Measurements from ENCODE around the gene RPL7A.
A peak's percentile ranks its signal among the peaks of the same experiment; 100 is the strongest.
"Not testable (repeated sequence)": the region's sequence is repeated elsewhere in the genome, so short reads cannot be mapped to it uniquely, and the experiment has no call there.

Gene RPL7A

DNA sequence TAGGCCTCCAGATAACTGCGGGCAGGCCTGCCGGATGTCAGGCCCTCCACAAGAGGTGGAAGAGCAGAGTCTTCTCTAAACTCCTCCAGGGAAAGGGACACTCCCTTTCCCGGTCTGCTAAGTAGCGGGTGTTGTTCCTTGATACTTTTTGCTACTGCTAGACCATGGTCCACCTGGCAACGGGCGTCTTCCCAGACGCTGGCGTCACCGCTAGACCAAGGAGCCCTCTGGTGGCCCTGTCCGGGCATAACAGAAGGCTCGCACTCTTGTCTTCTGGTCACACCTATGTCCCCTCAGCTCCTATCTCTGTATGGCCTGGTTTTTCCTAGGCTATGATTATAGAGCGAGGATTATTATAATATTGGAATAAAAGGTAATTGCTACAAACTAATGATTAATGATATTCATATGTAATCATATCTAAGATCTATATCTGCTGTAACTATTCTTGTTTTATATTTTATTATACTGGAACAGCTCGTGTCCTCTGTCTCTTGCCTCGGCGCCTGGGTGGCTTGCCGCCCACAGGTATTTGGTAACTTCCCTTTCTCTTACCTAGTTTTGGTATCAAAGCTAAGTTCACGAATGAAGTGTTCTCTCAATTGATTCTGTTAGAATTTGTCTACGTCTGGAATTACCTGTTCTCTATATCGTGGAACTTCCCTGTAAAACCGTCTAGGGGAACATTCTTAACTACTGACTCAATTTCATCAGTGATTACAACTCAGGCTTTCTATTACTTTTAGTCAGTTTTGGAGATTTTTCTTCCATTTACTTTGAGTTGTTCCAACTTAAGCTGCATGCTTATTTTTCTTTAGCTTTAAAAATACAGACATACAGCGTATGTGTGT is 18.5 kb upstream of the RPL7A start:
- H3K4me3 ChIP-seq (ENCODE audit: low read depth, low read length); DNase-seq (ENCODE audit: low read depth); in situ Hi-C loops (cut with HindIII; ENCODE audit: low sequenced_read_pairs): not testable (repeated sequence)
- TF ChIP-seq, protein P1, sequence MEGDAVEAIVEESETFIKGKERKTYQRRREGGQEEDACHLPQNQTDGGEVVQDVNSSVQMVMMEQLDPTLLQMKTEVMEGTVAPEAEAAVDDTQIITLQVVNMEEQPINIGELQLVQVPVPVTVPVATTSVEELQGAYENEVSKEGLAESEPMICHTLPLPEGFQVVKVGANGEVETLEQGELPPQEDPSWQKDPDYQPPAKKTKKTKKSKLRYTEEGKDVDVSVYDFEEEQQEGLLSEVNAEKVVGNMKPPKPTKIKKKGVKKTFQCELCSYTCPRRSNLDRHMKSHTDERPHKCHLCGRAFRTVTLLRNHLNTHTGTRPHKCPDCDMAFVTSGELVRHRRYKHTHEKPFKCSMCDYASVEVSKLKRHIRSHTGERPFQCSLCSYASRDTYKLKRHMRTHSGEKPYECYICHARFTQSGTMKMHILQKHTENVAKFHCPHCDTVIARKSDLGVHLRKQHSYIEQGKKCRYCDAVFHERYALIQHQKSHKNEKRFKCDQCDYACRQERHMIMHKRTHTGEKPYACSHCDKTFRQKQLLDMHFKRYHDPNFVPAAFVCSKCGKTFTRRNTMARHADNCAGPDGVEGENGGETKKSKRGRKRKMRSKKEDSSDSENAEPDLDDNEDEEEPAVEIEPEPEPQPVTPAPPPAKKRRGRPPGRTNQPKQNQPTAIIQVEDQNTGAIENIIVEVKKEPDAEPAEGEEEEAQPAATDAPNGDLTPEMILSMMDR (IDR thresholded peaks at IDR 0.05; ENCODE audit: low read depth, low read length, missing control alignments) = peak; percentile 59

DNA sequence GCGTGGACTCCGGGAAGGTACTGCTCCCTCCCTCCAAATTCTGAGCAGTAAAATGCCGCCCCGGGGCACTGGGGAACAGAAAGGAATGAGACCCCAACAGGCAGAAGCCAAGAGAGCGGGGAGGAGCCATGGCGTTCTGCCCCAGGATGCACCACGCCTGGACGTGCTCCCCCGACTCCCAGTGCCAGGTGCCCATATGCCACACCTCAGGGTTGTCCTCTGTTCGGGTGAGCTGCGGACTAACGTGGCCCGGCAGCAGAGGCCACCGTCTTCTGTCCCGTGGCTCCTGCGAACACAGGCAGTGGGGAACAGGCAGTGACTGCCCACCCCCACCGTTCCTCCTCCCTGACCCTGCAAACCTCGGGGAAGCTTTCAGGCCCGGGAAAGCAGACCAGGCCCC is 16.8 kb upstream of the RPL7A start:
- TF ChIP-seq, protein P1 (IDR thresholded peaks at IDR 0.05; ENCODE audit: low read depth, low read length, missing control alignments) = no peak
- no peak for DNase-seq (ENCODE audit: low read depth)
- in situ Hi-C loops (cut with HindIII; ENCODE audit: low sequenced_read_pairs) = no loop called here
- no peak overlapping the region for H3K4me3 ChIP-seq (ENCODE audit: low read depth, low read length)

DNA sequence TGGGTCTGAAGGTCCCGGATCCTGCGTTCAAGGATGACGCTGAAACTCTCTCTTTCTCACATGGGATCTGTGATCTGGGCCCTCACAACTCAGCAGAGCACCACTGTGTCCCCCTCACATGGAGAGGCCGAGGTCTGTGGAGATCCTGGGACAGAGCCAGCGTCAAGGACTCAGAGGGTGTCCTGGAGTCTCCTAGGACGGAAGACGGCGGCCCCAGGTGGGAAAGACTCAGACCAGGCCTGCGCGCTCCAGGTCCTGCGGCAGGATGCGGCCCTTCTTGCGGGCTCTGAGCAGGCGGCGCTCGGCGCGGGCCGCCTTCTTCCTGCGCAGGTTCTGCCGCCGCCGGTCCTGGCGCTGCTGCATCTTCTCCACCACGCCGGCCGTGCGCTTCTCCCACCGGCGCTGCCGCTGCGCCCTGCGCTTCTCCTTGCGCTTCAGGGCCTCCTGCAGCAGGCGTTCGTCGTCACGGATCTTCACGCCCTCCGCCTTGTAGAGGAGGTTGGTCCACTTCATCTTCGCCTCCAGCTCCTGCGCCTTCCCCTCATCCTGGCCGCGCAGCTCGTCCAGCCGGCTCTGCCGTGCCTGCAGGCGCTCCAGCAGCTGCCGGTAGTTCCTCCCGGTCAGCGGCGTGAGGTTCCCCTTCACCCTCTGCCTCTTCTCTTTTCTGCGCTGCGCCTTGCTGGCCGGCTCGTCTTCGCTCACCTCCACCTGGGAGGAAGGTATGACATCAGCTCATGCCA is 16.2 kb upstream of the RPL7A start:
- TF ChIP-seq, protein P1 (IDR thresholded peaks at IDR 0.05; ENCODE audit: low read depth, low read length, missing control alignments) = no peak
- no peak for DNase-seq (ENCODE audit: low read depth)
- H3K4me3 ChIP-seq (ENCODE audit: low read depth, low read length) = no peak overlapping the region
- in situ Hi-C loops (cut with HindIII; ENCODE audit: low sequenced_read_pairs) = no loop called here

DNA sequence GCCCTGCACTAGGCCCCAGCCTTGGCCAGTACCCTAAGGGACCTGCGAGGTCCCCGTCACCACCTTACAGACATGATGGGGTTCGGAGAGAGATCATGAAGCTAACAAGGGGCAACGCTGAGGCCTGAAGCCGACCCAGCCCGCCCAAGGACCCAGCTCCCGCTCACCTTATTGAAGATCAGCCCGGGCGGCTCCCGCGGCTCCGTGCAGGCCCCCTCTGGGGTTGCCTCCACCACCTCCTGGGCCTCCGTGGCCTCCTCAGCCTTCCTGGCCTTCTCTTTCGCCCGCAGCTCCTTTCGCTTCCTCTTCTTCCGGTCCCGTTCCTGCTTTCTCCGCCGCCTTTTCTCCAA is 15.7 kb upstream of the RPL7A start:
- in situ Hi-C loops (cut with HindIII; ENCODE audit: low sequenced_read_pairs) = no loop called here
- no peak for DNase-seq (ENCODE audit: low read depth)
- TF ChIP-seq, protein P1 (IDR thresholded peaks at IDR 0.05; ENCODE audit: low read depth, low read length, missing control alignments) = no peak
- no peak overlapping the region for H3K4me3 ChIP-seq (ENCODE audit: low read depth, low read length)

DNA sequence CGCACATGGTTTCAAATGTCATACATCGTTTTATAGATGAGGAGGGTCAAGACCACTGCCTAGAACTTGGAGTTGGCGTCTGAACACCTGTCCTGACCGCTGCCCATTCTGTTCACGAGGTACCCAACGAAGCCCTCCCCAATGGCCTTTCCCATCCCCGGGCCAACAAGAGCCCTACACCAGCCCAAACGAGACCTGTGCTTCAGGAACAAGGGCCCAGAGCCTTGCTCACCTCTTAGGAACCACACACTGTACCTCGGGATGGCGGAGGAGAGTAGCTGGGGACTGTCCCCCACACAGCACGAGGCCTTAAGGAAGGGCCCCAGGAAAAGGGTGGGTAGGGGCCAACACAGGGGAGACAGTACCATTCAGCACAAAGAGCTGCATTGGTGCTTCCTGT is 15.0 kb upstream of the RPL7A start:
- no peak overlapping the region for H3K4me3 ChIP-seq (ENCODE audit: low read depth, low read length)
- TF ChIP-seq, protein P1 (IDR thresholded peaks at IDR 0.05; ENCODE audit: low read depth, low read length, missing control alignments) = no peak
- in situ Hi-C loops (cut with HindIII; ENCODE audit: low sequenced_read_pairs) = no loop called here
- DNase-seq (ENCODE audit: low read depth) = no peak

DNA sequence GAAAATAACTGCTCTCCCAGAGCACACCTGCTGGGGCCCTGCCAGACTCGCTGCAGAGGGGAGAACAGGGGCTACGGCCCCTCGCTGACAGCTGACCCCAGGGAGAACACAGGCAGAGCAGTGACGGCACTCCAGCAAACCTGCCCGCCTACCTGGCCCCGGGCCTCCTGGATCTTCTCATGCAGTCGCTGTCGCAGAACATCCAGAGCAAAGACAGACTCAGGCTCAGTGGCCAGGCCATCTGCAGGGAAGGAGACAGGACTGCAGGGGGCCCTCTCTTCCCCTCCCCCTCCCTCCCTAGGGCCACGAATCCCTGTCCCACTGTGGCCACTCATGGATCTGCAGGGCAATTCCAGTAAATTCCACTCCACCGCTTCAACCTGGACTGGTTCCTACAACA is 14.5 kb upstream of the RPL7A start:
- DNase-seq (ENCODE audit: low read depth) = no peak
- in situ Hi-C loops (cut with HindIII; ENCODE audit: low sequenced_read_pairs) = no loop called here
- no peak overlapping the region for H3K4me3 ChIP-seq (ENCODE audit: low read depth, low read length)
- TF ChIP-seq, protein P1 (IDR thresholded peaks at IDR 0.05; ENCODE audit: low read depth, low read length, missing control alignments) = no peak
